H1 (cell line): Measurements from ENCODE around the gene ZNF282. TPM values are rescaled to one million over a fixed set of nuclear protein-coding genes. Genes with fewer than 3 reads are reported as not detected.

Experiments used
- CTCF ChIA-PET: fragments of 300-600 bp; sonication (Branson Sonifier 250); formaldehyde crosslinking; loops from one replicate; lab custom pipeline; 2021; ENCODE audit not compliant: partially characterized antibody; lab: Charles Lee
- POLR2A ChIA-PET: fragments of 300-600 bp; sonication (Branson Sonifier 250); formaldehyde crosslinking; loops from one replicate; lab custom pipeline; 2021; ENCODE audit warnings: inconsistent platforms; ENCODE audit not compliant: partially characterized antibody; lab: Charles Lee
- DNase-seq, 2 experiments: peaks; one replicate each; pipeline versions ENCODE4 v3.0.0 to v3.0.0-alpha.2; 2010 to 2022; ENCODE audit warnings: low spot score in 2 of 2, low read depth in 1 of 2, mixed read lengths in 1 of 2
- FAIRE-seq: peaks from 2 replicates; lab custom pipeline; 2011; peaks lifted over from hg19 to GRCh38; lab: Jason Lieb, UNC
- H2AFZ ChIP-seq: 2 replicates; pipeline ENCODE4 v1.8.1; 2012; ENCODE audit warnings: low read length, inconsistent platforms
- H2AK5ac ChIP-seq: 2 replicates; pipeline ENCODE4 v1.6.1; 2013; ENCODE audit warnings: low read depth, low read length
- H2BK120ac ChIP-seq: replicated peaks from 2 replicates; pipeline ENCODE3; 2013; ENCODE audit warnings: low read depth, low read length, inconsistent platforms
- H2BK12ac ChIP-seq: 2 replicates; pipeline ENCODE4 v1.6.1; 2013; ENCODE audit warnings: low read depth, low read length
- H2BK15ac ChIP-seq: 2 replicates; pipeline ENCODE4 v1.6.1; 2013; ENCODE audit warnings: low read length
- H2BK20ac ChIP-seq: 2 replicates; pipeline ENCODE4 v1.6.1; 2013; ENCODE audit warnings: low read length
- H2BK5ac ChIP-seq: 2 replicates; pipeline ENCODE4 v1.6.1; 2013; ENCODE audit warnings: low read depth, low read length
- H3K14ac ChIP-seq: 2 replicates; pipeline ENCODE4 v1.6.1; 2013; ENCODE audit warnings: inconsistent platforms; ENCODE audit not compliant: insufficient read length
- H3K18ac ChIP-seq: 2 replicates; pipeline ENCODE4 v1.6.1; 2013; ENCODE audit warnings: low read length; ENCODE audit errors: extremely low read depth
- H3K23ac ChIP-seq: 2 replicates; pipeline ENCODE4 v1.6.1; 2013; ENCODE audit warnings: inconsistent platforms; ENCODE audit not compliant: insufficient read length
- H3K23me2 ChIP-seq: 2 replicates; pipeline ENCODE4 v1.6.1; 2013; ENCODE audit warnings: low read depth, low read length
- H3K27ac ChIP-seq: 2 replicates; pipeline ENCODE4 v1.6.1; 2011; ENCODE audit warnings: low read depth, low read length, inconsistent platforms
- H3K27me3 ChIP-seq, 4 experiments: replicated peaks in 1 of 4; 1 replicate in 1 of 4; 2 replicates in 3 of 4; pipeline versions ENCODE4 v1.6.1 to v1.8.1; 2011 to 2013; ENCODE audit warnings: low read length in 3 of 4, mild to moderate bottlenecking in 3 of 4, inconsistent platforms in 2 of 4, mixed read lengths in 2 of 4, moderate library complexity in 1 of 4; ENCODE audit not compliant: control insufficient read depth in 3 of 4, insufficient read depth in 3 of 4; ENCODE audit errors: extremely low read depth in 1 of 4
- H3K36me3 ChIP-seq, 4 experiments: 2 replicates each; pipeline versions ENCODE4 v1.6.1 to v1.8.1; 2011 to 2013; ENCODE audit warnings: mild to moderate bottlenecking in 4 of 4, low read length in 3 of 4, moderate library complexity in 2 of 4, control low read depth in 1 of 4, inconsistent platforms in 1 of 4; ENCODE audit not compliant: insufficient read depth in 4 of 4, control insufficient read depth in 2 of 4
- H3K4ac ChIP-seq: replicated peaks from 2 replicates; pipeline ENCODE3; 2013; ENCODE audit warnings: low read length, low read depth, mixed read lengths, inconsistent platforms; ENCODE audit not compliant: insufficient read length
- H3K4me1 ChIP-seq, 4 experiments: replicated peaks in 1 of 4; 1 replicate in 1 of 4; 2 replicates in 3 of 4; pipeline versions ENCODE4 v1.6.1 to v1.8.1; 2011 to 2013; ENCODE audit warnings: low read length in 3 of 4, inconsistent platforms in 2 of 4, mixed read lengths in 1 of 4; ENCODE audit not compliant: insufficient read depth in 4 of 4, control insufficient read depth in 3 of 4
- H3K4me2 ChIP-seq, 2 experiments: 2 replicates each; pipeline versions ENCODE4 v1.6.1 to v1.8.1; 2011 to 2013; ENCODE audit warnings: low read depth in 2 of 2, low read length in 2 of 2, control low read depth in 1 of 2, inconsistent platforms in 1 of 2, mild to moderate bottlenecking in 1 of 2; ENCODE audit not compliant: insufficient read depth in 1 of 2
- H3K4me3 ChIP-seq, 4 experiments: fragments of 200-600, 300-600 bp in 1 of 4; sonication (generic), shearing (Covaris generic), sonication (Bioruptor Twin) in 1 of 4; 2 replicates each; pipeline versions ENCODE4 v1.5.1 to v1.8.1; 2011 to 2016; ENCODE audit warnings: low read length in 4 of 4, low read depth in 3 of 4, control low read depth in 2 of 4, inconsistent platforms in 2 of 4, mild to moderate bottlenecking in 2 of 4, mixed read lengths in 1 of 4, moderate library complexity in 1 of 4; ENCODE audit not compliant: insufficient read depth in 2 of 4; ENCODE audit errors: extremely low read depth in 1 of 4
- H3K56ac ChIP-seq: replicated peaks from 2 replicates; pipeline ENCODE3; 2013; ENCODE audit warnings: low read depth, mild to moderate bottlenecking, mixed read lengths, low read length, inconsistent platforms; ENCODE audit not compliant: insufficient read length
- H3K79me1 ChIP-seq: 2 replicates; pipeline ENCODE4 v1.6.1; 2013; ENCODE audit warnings: low read depth, low read length, control low read depth
- H3K79me2 ChIP-seq, 2 experiments: 2 replicates each; pipeline versions ENCODE4 v1.6.1 to v1.8.1; 2012 to 2013; ENCODE audit warnings: low read length in 2 of 2, mild to moderate bottlenecking in 2 of 2, inconsistent platforms in 1 of 2; ENCODE audit not compliant: insufficient read depth in 2 of 2, control insufficient read depth in 1 of 2
- H3K9ac ChIP-seq, 4 experiments: replicated peaks in 1 of 4; 1 replicate in 1 of 4; 2 replicates in 3 of 4; pipeline versions ENCODE4 v1.6.1 to v1.8.1; 2011 to 2013; ENCODE audit warnings: low read depth in 3 of 4, low read length in 3 of 4, control low read depth in 2 of 4, mild to moderate bottlenecking in 2 of 4, moderate library complexity in 2 of 4, inconsistent platforms in 1 of 4; ENCODE audit errors: extremely low read depth in 1 of 4
- H3K9me3 ChIP-seq, 2 experiments: 2 replicates each; pipeline versions ENCODE4 v1.6.1 to v1.8.1; 2012 to 2013; ENCODE audit warnings: mild to moderate bottlenecking in 2 of 2, moderate library complexity in 2 of 2, control low read depth in 1 of 2, inconsistent platforms in 1 of 2, low read depth in 1 of 2, low read length in 1 of 2, mixed read lengths in 1 of 2; ENCODE audit not compliant: insufficient read depth in 2 of 2
- H4K20me1 ChIP-seq, 2 experiments: replicated peaks in 1 of 2; 2 replicates each; pipeline versions ENCODE3 to v1.8.1; 2011 to 2013; ENCODE audit warnings: inconsistent platforms in 2 of 2, low read length in 2 of 2, mild to moderate bottlenecking in 1 of 2; ENCODE audit not compliant: insufficient read depth in 2 of 2, control insufficient read depth in 1 of 2
- H4K5ac ChIP-seq: 2 replicates; pipeline ENCODE4 v1.6.1; 2013; ENCODE audit warnings: low read length, low read depth, mixed read lengths, inconsistent platforms; ENCODE audit not compliant: insufficient read length
- H4K8ac ChIP-seq: 2 replicates; pipeline ENCODE4 v1.8.0; 2013; ENCODE audit warnings: mild to moderate bottlenecking, moderate library complexity, low read length, inconsistent platforms; ENCODE audit not compliant: insufficient read depth; ENCODE audit errors: extremely low read depth
- H4K91ac ChIP-seq: replicated peaks from 2 replicates; pipeline ENCODE3; 2013; ENCODE audit warnings: low read length, mixed read lengths, inconsistent platforms; ENCODE audit not compliant: insufficient read length
- CTCF ChIP-seq, 3 experiments: IDR thresholded peaks; 1 replicate in 2 of 3; 2 replicates in 1 of 3; pipeline versions ENCODE4 v1.5.1 to v1.6.1; 2011; ENCODE audit warnings: low read length in 3 of 3, mild to moderate bottlenecking in 3 of 3, inconsistent platforms in 2 of 3, low read depth in 1 of 3, moderate library complexity in 1 of 3; ENCODE audit not compliant: insufficient read depth in 1 of 3; ENCODE audit errors: control extremely low read depth in 1 of 3
- WGBS, 2 experiments: shearing (Covaris generic) in 1 of 2; methylation state at CpG; one replicate each; pipeline versions ENCODE4 v1.1.6 to v1.1.7; 2013 to 2015; ENCODE audit warnings: low lambda C conversion rate in 2 of 2, mixed read lengths in 2 of 2, inconsistent platforms in 1 of 2, low coverage in 1 of 2, missing lambda C conversion rate in 1 of 2; ENCODE audit not compliant: insufficient replicate concordance in 2 of 2, insufficient coverage in 1 of 2, insufficient read length in 1 of 2; ENCODE audit errors: extremely low coverage in 1 of 2, missing lambda C conversion rate in 1 of 2; 5-methylcytosine and 5-hydroxymethylcytosine counted together
- polyA plus RNA-seq, 7 experiments: library from polyadenylated mRNA; depleted of rRNA in 3 of 7; stranded (reverse) in 5 of 7; unstranded in 2 of 7; fragments of >200 nt in 5 of 7; fragments of 200-250 nt in 2 of 7; gene quantifications; 1 replicate in 5 of 7; 2 replicates in 1 of 7; 4 replicates in 1 of 7; pipeline versions ENCODE4 v1.2.1 to v1.2.3, GENCODE V29; 2011 to 2013; ENCODE audit warnings: missing spikeins in 2 of 7, mixed read lengths in 2 of 7
- total RNA-seq: library from RNA; stranded (reverse); fragmentation: NEBNext Ultra II Directional; extraction: Animal tissue kit (Norgen Biotek cat#: 25700); gene quantifications from 2 replicates; pipeline ENCODE4 v1.2.1, GENCODE V29; 2021

The ZNF282 gene
- total and polyA plus RNA-seq, 2 of the 8 experiments (the other 6 are each of a cell fraction or from before 2014, with no cell fraction given), result 16.9 to 36.3 TPM

GRCh38 chr7:149256568-149256967, 61.2 kb downstream of the ZNF282 start:
- Histone ChIP-seq H4K20me1 (peaks cover 0 to 2% of the 10 kb centered on the region in 2 experiments), H3K4ac (no peak overlapping the region), H2BK12ac (no peak overlapping the region), H3K4me1 (no peaks in the 10 kb centered on the region), H2BK15ac (no peak overlapping the region), H3K23me2 (peaks cover 4% of the 10 kb centered on the region; the same call in 1 of the 2 replicates), H2BK120ac (no peak overlapping the region), H3K56ac (no peak overlapping the region), H3K9ac (no peak overlapping the region), H3K79me2 (no peaks in the 10 kb centered on the region), H3K27me3 (peaks cover 0 to 2% (median 1%) of the 10 kb centered on the region in 4 experiments; a peak in 1 of 7 replicates), H3K9me3 (no peaks in the 10 kb centered on the region), H4K8ac (no peak overlapping the region; the same call in 1 of the 2 replicates), H4K91ac (no peak overlapping the region), H3K79me1 (no peaks in the 10 kb centered on the region; the same call in 1 of the 2 replicates), H3K4me2 (no peak overlapping the region), H3K27ac (no peak overlapping the region), H3K23ac (no peak overlapping the region), H2BK5ac (no peak overlapping the region), H2AFZ (no peak overlapping the region), H2AK5ac (no peak overlapping the region), H3K36me3 (peaks cover 9 to 42% (median 32%) of the 10 kb centered on the region in 4 experiments), H3K18ac (no peak overlapping the region), H4K5ac (no peak overlapping the region), H3K14ac (no peak overlapping the region), H3K4me3 (no peak overlapping the region), H2BK20ac (no peak overlapping the region)
- FAIRE-seq, result no peak
- ChIA-PET POLR2A (interaction anchor here (0.6 kb wide), 1 partner anchor 24 kb away, joined by 3 read pairs; no protein-coding TSS in a partner anchor), CTCF (interaction anchor here (1.0 to 1.4 kb wide), 2 partner anchors 9 to 13 kb away, joined by 3 read pairs; no protein-coding TSS in a partner anchor)
- WGBS, 2 experiments, result 94% methylated on average over 4 of the region's 4 CpGs; no CpG with 5 or more reads in 1 of the 2 experiments
- no peak for TF ChIP-seq CTCF (IDR thresholded peaks at IDR 0.05; ENCODE audit: control extremely low read depth in 1 of 3, insufficient read depth in 1 of 3, low read depth in 1 of 3, low read length in 3 of 3)
- no peak for DNase-seq
